ENCODE results near the gene TTC28.
A peak's percentile ranks its signal among the peaks of the same experiment; 100 is the strongest.
"Not testable (repeated sequence)": the region's sequence is repeated elsewhere in the genome, so short reads cannot be mapped to it uniquely, and the experiment has no call there.

The TTC28 gene

GRCh38 chr22:28491289-28491688 is 188.4 kb downstream of the TTC28 start:
- not testable (repeated sequence) for DNase-seq

GRCh38 chr22:28488825-28489224 is 190.8 kb downstream of the TTC28 start:
- DNase-seq = no peak

- no peak for DNase-seq
These were observed 195.0 kb downstream of the TTC28 start for GRCh38 chr22:28484662-28485061.

GRCh38 chr22:28481725-28482124 is 197.9 kb downstream of the TTC28 start:
- DNase-seq = no peak

GRCh38 chr22:28480000-28480715 is 199.5 kb downstream of the TTC28 start:
- no peak for DNase-seq

- no peak for DNase-seq
These were observed 201.1 kb downstream of the TTC28 start for GRCh38 chr22:28478564-28478963.

GRCh38 chr22:28477556-28477955 is 202.1 kb downstream of the TTC28 start:
- no peak for DNase-seq

GRCh38 chr22:28474330-28474729 is 205.3 kb downstream of the TTC28 start:
- DNase-seq = no peak

- DNase-seq = no peak
These were observed 206.4 kb downstream of the TTC28 start for GRCh38 chr22:28473258-28473657.

- not testable (repeated sequence) for DNase-seq
These were observed 212.6 kb downstream of the TTC28 start for GRCh38 chr22:28467055-28467454.

GRCh38 chr22:28466399-28466798 is 213.2 kb downstream of the TTC28 start:
- DNase-seq = no peak

- DNase-seq = no peak
These were observed 213.8 kb downstream of the TTC28 start for GRCh38 chr22:28465841-28466240.

GRCh38 chr22:28464127-28464526 is 215.5 kb downstream of the TTC28 start:
- DNase-seq = no peak

GRCh38 chr22:28463408-28463807 is 216.2 kb downstream of the TTC28 start:
- not testable (repeated sequence) for DNase-seq

GRCh38 chr22:28462901-28463300 is 216.7 kb downstream of the TTC28 start:
- DNase-seq = no peak

- no peak for DNase-seq
These were observed 217.6 kb downstream of the TTC28 start for GRCh38 chr22:28462041-28462440.

GRCh38 chr22:28454431-28455064 is 225.1 kb downstream of the TTC28 start:
- DNase-seq = no peak

- no peak for DNase-seq
These were observed 229.5 kb downstream of the TTC28 start for GRCh38 chr22:28450109-28450508.

- no peak for DNase-seq
These were observed 230.6 kb downstream of the TTC28 start for GRCh38 chr22:28449041-28449440.

GRCh38 chr22:28448625-28449024 is 231.0 kb downstream of the TTC28 start:
- no peak for DNase-seq

GRCh38 chr22:28444659-28445058 is 235.0 kb downstream of the TTC28 start:
- DNase-seq = peak in 2 of 56 donors; percentile 5

- DNase-seq = peak in 53 of 56 donors; percentile 2 to 82 (median 41)
These were observed 236.1 kb downstream of the TTC28 start for GRCh38 chr22:28443526-28443876.
